ENCODE measurements around the gene ABHD10. TPM values are rescaled to one million over a fixed set of nuclear protein-coding genes. Genes with fewer than 3 reads are reported as not detected.

ABHD10 gene
- total RNA-seq = 20.1 and 43.6 TPM in 2 replicates

- DNase-seq (ENCODE audit: low read depth) = peak; percentile 97
These were observed at the start of gene ABHD10 for GRCh38 chr3:111978583-111979433. ABHD10 (plus strand) TSS chr3:111979026; CDS start chr3:111979062, 36 bp downstream.

GRCh38 chr3:111929484-111929883 is 49.3 kb upstream of the ABHD10 start:
- DNase-seq (ENCODE audit: low read depth) = no peak

- no peak for DNase-seq (ENCODE audit: low read depth)
These were observed 45.9 kb upstream of the ABHD10 start for GRCh38 chr3:111932946-111933345.

GRCh38 chr3:111936191-111936841 is 42.5 kb upstream of the ABHD10 start:
- peak; percentile 82 for DNase-seq (ENCODE audit: low read depth)

- peak; percentile 49 for DNase-seq (ENCODE audit: low read depth)
These were observed 41.9 kb upstream of the ABHD10 start for GRCh38 chr3:111936967-111937366.

- DNase-seq (ENCODE audit: low read depth) = no peak
These were observed 41.0 kb upstream of the ABHD10 start for GRCh38 chr3:111937871-111938270.

GRCh38 chr3:111939873-111940272 is 39.0 kb upstream of the ABHD10 start:
- no peak for DNase-seq (ENCODE audit: low read depth)

GRCh38 chr3:111943533-111943932 is 35.3 kb upstream of the ABHD10 start:
- no peak for DNase-seq (ENCODE audit: low read depth)

- DNase-seq (ENCODE audit: low read depth) = peak; percentile 23
These were observed 34.5 kb upstream of the ABHD10 start for GRCh38 chr3:111944372-111944771.

- peak; percentile 88 for DNase-seq (ENCODE audit: low read depth)
These were observed 31.6 kb upstream of the ABHD10 start for GRCh38 chr3:111947231-111947630.

- DNase-seq (ENCODE audit: low read depth) = no peak
These were observed 30.0 kb upstream of the ABHD10 start for GRCh38 chr3:111948786-111949185.

GRCh38 chr3:111949712-111950111 is 29.1 kb upstream of the ABHD10 start:
- no peak for DNase-seq (ENCODE audit: low read depth)

GRCh38 chr3:111951032-111951431 is 27.8 kb upstream of the ABHD10 start:
- DNase-seq (ENCODE audit: low read depth) = no peak

GRCh38 chr3:111952086-111952485 is 26.7 kb upstream of the ABHD10 start:
- no peak for DNase-seq (ENCODE audit: low read depth)

GRCh38 chr3:111952866-111953450 is 25.9 kb upstream of the ABHD10 start:
- DNase-seq (ENCODE audit: low read depth) = no peak

- DNase-seq (ENCODE audit: low read depth) = no peak
These were observed 24.4 kb upstream of the ABHD10 start for GRCh38 chr3:111954228-111954990.

- no peak for DNase-seq (ENCODE audit: low read depth)
These were observed 22.9 kb upstream of the ABHD10 start for GRCh38 chr3:111955876-111956275.

- no peak for DNase-seq (ENCODE audit: low read depth)
These were observed 22.4 kb upstream of the ABHD10 start for GRCh38 chr3:111956449-111956848.

- DNase-seq (ENCODE audit: low read depth) = no peak
These were observed 21.7 kb upstream of the ABHD10 start for GRCh38 chr3:111956995-111957734.

GRCh38 chr3:111961461-111962164 is 17.2 kb upstream of the ABHD10 start:
- DNase-seq (ENCODE audit: low read depth) = no peak

GRCh38 chr3:111963424-111963823 is 15.4 kb upstream of the ABHD10 start:
- peak; percentile 78 for DNase-seq (ENCODE audit: low read depth)
